ENCODE measurements around the gene DPPA2.

Gene DPPA2

GRCh38 chr3:109313061-109313460, 3.3 kb downstream of the DPPA2 start:
- DNase-seq: no peak

DNA sequence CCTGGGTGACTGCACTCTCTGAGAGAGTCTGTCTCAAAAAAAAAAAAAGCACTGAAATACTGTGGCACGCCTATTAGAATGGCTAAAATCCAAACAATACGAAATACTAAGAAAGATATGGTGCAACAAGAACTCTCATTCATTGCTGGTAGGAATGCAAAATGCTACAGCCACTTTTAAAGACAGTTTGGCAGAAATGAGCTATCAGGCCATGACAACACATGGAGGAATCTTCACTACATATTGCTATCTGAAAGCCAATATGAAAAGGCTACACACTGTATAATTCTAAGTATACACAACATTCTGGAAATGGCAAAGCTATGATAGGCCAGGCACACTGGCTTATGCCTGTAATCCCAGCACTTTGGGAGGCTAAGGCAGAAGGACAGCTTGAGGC, 18.8 kb downstream of the DPPA2 start:
- no peak for DNase-seq

DNA sequence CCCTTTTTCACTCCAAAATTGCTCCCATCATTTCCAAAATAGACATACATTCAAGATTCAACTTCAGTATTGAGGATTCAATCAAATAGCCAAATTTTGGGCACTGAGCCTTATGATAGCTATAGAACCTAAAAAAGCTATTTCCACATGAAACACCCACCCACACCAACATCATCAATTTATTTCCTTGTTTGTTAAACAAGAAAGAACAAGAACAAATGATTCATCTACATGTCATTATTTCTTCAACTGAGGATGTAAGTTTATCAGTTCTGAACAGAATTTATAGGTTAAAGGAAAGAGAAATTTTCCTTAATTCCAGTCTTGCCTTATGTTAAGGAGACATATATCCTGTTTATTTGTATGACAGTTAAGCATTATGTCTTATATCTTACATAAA, 32.2 kb downstream of the DPPA2 start:
- no peak for DNase-seq

GRCh38 chr3:109278546-109278945, 37.8 kb downstream of the DPPA2 start:
- DNase-seq: no peak

GRCh38 chr3:109278141-109278540, 38.2 kb downstream of the DPPA2 start:
- no peak for DNase-seq

GRCh38 chr3:109275702-109276293, 40.5 kb downstream of the DPPA2 start:
- DNase-seq: no peak

DNA sequence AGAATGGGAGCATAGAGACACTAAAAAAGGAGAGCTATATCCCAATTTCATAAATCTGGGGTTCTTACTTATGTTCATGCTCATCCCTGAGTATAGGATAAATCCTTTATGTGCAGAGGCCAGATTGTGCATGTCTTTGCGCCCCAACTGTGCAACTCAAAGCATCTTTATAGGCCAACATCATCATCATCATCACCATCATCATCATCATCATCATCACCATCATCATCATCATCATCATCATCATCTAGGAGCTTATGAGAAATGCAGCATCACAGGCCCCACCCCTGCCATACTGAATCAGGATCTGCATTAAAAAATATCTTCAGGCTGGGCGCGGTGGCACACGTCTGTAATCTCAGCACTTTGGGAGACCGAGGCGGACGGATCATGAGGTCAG, 45.5 kb downstream of the DPPA2 start:
- no peak for DNase-seq

GRCh38 chr3:109269577-109270275, 46.6 kb downstream of the DPPA2 start:
- no peak for DNase-seq

DNA sequence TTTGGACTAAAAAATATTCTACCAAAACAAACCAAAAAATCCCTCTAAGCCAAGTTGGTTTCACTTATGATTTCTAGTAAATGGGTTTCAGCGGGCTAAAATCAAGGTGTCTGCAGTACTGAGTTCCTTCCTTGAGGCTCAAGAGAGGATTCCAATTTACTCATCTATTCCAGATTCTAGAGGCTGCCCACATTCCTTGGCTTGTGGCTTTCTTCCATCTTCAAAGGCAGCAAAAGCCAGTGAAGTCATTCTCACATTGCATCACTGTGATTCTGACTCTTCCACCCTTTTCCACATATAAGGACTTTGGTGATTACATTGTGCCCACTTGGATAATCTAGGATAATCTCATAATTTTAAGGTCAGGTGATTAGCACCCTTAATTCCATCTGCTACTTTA, 48.1 kb downstream of the DPPA2 start:
- DNase-seq: no peak

- DNase-seq: no peak
Observed at GRCh38 chr3:109265295-109265694, 51.0 kb downstream of the DPPA2 start.

- no peak for DNase-seq
Observed at GRCh38 chr3:109257269-109257668, 59.0 kb downstream of the DPPA2 start.

- DNase-seq: no peak
Observed at GRCh38 chr3:109254770-109255169, 61.5 kb downstream of the DPPA2 start.

GRCh38 chr3:109252641-109253040, 63.7 kb downstream of the DPPA2 start:
- no peak for DNase-seq

Data from NCI-H345 (cell line).